NCI-H1436 (cell line): ENCODE data around the gene PPP4R4.

ENCODE experiments used
- DNase-seq: peaks from one replicate; lab custom pipeline; 2025; lab: John Stamatoyannopoulos, UW

Gene PPP4R4

DNA sequence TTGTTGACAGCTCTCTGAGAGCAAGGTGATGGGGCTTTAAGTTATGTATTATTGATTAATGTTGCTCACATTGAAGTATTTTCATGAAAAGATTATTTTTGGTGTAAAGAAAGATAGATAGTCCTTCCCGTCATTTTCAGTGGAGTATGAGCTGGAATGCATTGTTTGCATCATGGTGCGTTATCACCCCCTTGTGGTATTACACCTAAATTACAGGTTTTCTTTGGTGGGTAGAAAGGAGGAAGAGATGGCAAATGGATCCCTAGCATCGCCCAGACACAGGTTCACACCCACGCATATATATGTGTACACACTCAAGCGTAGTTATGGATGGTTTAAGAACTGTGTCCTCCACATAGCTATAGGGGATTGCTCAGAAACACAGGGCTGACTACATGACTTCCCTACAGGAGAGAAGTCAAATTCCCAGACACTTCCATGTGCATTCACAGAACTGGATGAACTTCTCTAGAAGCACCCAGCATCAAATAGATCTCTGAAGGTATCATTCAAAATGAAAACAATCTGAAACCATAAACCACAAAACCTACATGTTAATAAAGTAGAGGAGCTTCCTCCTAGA, 133.4 kb downstream of the PPP4R4 start:
- DNase-seq = no peak

GRCh38 chr14:94309721-94310120, 135.6 kb downstream of the PPP4R4 start:
- DNase-seq = no peak

- no peak for DNase-seq
These were observed 136.1 kb downstream of the PPP4R4 start for GRCh38 chr14:94310248-94310647.

GRCh38 chr14:94312481-94313246, 138.5 kb downstream of the PPP4R4 start:
- no peak for DNase-seq

GRCh38 chr14:94313991-94314655, 140.0 kb downstream of the PPP4R4 start:
- DNase-seq = no peak

GRCh38 chr14:94314890-94315289, 140.8 kb downstream of the PPP4R4 start:
- DNase-seq = no peak

- DNase-seq = no peak
These were observed 142.6 kb downstream of the PPP4R4 start for GRCh38 chr14:94316692-94317091.

GRCh38 chr14:94317259-94317658, 143.1 kb downstream of the PPP4R4 start:
- DNase-seq = no peak

GRCh38 chr14:94320243-94320642, 146.1 kb downstream of the PPP4R4 start:
- DNase-seq = no peak

DNA sequence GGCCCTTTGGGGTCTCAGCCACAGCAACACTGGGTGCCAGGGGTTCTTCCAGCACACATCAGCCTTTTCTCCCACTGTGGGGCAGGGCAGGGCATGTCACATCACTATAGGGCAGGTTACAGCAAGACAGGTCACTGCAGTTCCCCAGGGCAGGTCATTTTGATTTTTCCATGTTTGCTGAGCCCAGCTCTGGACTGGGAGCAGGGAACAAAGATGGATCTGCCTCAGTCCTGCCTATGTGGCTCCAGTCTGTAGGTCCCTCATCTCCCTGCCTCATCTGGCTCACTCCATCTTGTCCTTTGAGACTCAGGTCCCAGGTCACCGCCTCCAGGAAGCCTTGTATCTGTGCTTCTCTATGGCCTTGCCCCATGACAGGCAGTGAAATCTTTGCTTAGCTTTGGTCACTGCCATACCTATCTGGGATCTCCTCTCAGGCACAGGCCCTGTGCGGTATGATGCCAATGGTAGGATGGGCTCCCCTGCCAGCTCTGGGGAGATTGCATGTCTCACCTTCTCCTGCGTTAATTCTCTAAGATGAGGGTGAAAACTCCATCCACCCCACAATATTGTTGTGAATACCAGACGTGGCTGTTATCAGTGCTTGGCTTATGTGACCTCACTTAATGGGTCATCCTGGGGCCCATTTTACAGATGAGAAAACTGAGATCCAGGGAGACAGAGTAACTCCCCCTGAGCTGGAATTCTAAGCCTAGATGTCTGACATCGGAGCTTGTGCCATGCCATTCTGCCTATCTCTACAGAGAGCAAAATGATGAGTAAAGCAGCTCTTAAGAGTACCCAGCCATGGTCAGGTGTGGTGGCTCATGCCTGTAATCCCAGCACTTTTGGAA, 147.5 kb downstream of the PPP4R4 start:
- DNase-seq = no peak

DNA sequence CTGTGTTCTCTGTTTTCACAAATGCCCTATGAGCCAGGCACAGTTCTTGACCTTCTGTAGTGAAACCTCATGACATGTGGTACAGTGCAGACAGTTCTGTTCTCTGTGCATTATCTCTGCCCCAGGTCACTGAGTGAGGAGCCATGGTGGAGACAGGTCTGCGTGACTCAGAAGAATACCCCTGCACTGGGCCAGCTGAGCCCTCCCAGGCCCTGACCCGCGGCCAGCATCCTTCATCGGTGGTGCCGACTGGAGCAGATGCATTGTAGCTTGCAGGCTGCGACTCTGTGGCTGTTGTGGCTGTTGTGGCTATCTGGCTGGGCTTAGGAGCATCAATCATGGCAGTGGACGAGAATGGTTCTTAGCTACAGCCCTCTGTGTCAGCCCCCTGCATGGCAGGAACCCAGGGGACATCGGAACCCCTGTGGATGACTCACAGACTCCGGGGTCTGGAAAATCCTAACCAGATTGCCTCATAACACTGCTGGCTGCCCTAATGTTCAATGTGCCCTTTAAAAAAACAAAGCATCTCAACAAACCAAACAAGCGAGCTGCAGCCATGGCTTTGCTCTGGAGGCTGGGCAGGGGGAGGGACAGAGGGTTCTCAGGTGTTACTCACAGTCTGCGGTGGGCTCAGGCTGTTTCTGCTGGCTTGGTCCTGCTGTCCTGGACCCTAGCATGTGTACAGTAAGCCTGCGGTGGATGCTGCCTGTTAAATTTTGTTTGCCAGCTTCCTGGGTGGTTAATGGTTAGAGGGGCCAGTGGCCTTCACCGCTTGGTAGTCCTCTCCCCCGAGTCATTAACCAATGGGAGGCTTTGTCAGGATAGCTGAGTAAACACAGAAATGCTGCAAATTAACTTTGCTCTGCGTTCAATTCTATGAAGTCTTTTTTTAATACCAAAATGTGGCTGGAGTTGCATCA, 148.8 kb downstream of the PPP4R4 start, which contains the start of gene SERPINA6:
SERPINA6 (minus strand) TSS at position 689 of the 923 bp plus-strand sequence. CDS start 8,688 bp downstream, outside the sequence.
- DNase-seq = no peak

DNA sequence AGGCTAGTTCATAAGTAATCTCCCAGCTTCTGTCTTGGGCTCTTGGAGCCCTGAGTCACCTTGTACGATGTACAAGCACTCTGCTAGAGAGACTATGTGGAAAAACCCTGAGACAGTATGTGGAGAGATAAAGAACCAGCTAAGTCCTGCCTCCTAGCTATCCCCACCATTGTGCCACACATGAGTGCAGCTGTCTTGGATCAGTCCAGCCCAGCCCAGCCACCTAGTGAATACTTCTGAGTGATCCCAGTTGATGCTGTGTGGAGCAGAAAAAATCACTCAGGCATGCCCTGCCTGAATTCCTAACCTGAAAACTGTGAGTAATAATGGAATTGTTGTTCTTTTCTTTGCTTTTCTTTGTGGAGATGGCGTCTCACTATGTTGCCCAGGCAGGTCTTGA, 154.1 kb downstream of the PPP4R4 start:
- no peak for DNase-seq
